Activated CD4-positive, alpha-beta T cell treated with anti-CD3 and anti-CD28 coated beads, Interleukin-2, amount 10 ng/mL, durations not matched to agents 7 days and 5 days (primary cell): ENCODE data around the gene STK11. TPM values are rescaled to one million over a fixed set of nuclear protein-coding genes. Genes with fewer than 3 reads are reported as not detected.

Experiments
- CTCF ChIA-PET: fragments of 350-600 bp; sonication (Branson Sonifier 250); formaldehyde crosslinking; loops from one replicate; lab custom pipeline; 2021; ENCODE audit warnings: antibody characterized with exemption; lab: Charles Lee
- POLR2A ChIA-PET: fragments of 350-600 bp; sonication (Branson Sonifier 250); formaldehyde crosslinking; loops from one replicate; lab custom pipeline; 2021; ENCODE audit warnings: antibody characterized with exemption; lab: Charles Lee
- DNase-seq: peaks from one replicate; pipeline ENCODE4 v3.0.0-alpha.2; 2020
- H3K27ac Mint-ChIP-seq: one replicate; pipeline ENCODE4 v1.8.0; 2021; ENCODE audit warnings: mild to moderate bottlenecking, moderate library complexity, mixed read lengths
- H3K27me3 Mint-ChIP-seq: one replicate; pipeline ENCODE4 v1.8.0; 2021; ENCODE audit warnings: mixed read lengths
- H3K36me3 Mint-ChIP-seq: one replicate; pipeline ENCODE4 v1.8.0; 2021; ENCODE audit warnings: low read depth, mixed read lengths
- H3K4me1 Mint-ChIP-seq: one replicate; pipeline ENCODE4 v1.8.0; 2021; ENCODE audit warnings: mixed read lengths
- H3K4me3 Mint-ChIP-seq: one replicate; pipeline ENCODE4 v1.8.0; 2021; ENCODE audit warnings: mild to moderate bottlenecking, moderate library complexity, mixed read lengths
- H3K9me3 Mint-ChIP-seq: one replicate; pipeline ENCODE4 v1.8.0; 2021; ENCODE audit warnings: mixed read lengths
- total RNA-seq, 2 experiments: library from RNA; stranded (reverse); gene quantifications; one replicate each; pipeline ENCODE4 v1.2.3, GENCODE V29; 2021

The STK11 gene
- total RNA-seq, 2 experiments from 2014 or later, result 71.7 to 82.0 TPM

- no peaks in the 10 kb centered on the region for H3K36me3 Mint-ChIP-seq
- ChIA-PET POLR2A (no interaction called here), CTCF (interaction anchor here (1.1 kb wide), 2 partner anchors 9 to 456 kb away, joined by 3 read pairs; no protein-coding TSS in a partner anchor)
- H3K4me1 Mint-ChIP-seq, result no peaks in the 10 kb centered on the region
- H3K27me3 Mint-ChIP-seq, result no peaks in the 10 kb centered on the region
- H3K27ac Mint-ChIP-seq, result no peak overlapping the region
- no peak for DNase-seq
- H3K9me3 Mint-ChIP-seq, result no peaks in the 10 kb centered on the region
- H3K4me3 Mint-ChIP-seq, result no peak overlapping the region
These were observed 20.6 kb downstream of the STK11 start for GRCh38 chr19:1226227-1226518.

GRCh38 chr19:1226522-1227303, 21.1 kb downstream of the STK11 start:
- Mint-ChIP-seq H3K4me3 (no peak overlapping the region), H3K36me3 (no peaks in the 10 kb centered on the region), H3K4me1 (no peaks in the 10 kb centered on the region), H3K9me3 (no peaks in the 10 kb centered on the region), H3K27me3 (no peaks in the 10 kb centered on the region), H3K27ac (no peak overlapping the region)
- ChIA-PET CTCF (interaction anchor here (1.1 to 1.5 kb wide), 2 partner anchors 10 to 40 kb away, joined by 3 read pairs; no protein-coding TSS in a partner anchor), POLR2A (no interaction called here)
- DNase-seq, result no peak

GRCh38 chr19:1227304-1228054, 21.9 kb downstream of the STK11 start:
- no peaks in the 10 kb centered on the region for H3K4me1 Mint-ChIP-seq
- H3K27me3 Mint-ChIP-seq, result no peaks in the 10 kb centered on the region
- ChIA-PET CTCF (interaction anchor here (1.5 kb wide), 1 partner anchor 39 kb away, joined by 3 read pairs; no protein-coding TSS in a partner anchor), POLR2A (no interaction called here)
- H3K4me3 Mint-ChIP-seq, result no peak overlapping the region
- H3K27ac Mint-ChIP-seq, result no peak overlapping the region
- H3K9me3 Mint-ChIP-seq, result no peaks in the 10 kb centered on the region
- no peaks in the 10 kb centered on the region for H3K36me3 Mint-ChIP-seq
- DNase-seq, result no peak

- CTCF ChIA-PET, result interaction anchor here (1.5 kb wide), 1 partner anchor 38 kb away, joined by 3 read pairs; no protein-coding TSS in a partner anchor
- no peak for DNase-seq
- Mint-ChIP-seq H3K27ac (no peak overlapping the region), H3K9me3 (no peaks in the 10 kb centered on the region), H3K4me3 (no peak overlapping the region), H3K4me1 (no peaks in the 10 kb centered on the region), H3K27me3 (no peaks in the 10 kb centered on the region), H3K36me3 (no peaks in the 10 kb centered on the region)
- POLR2A ChIA-PET, result no interaction called here
These were observed 22.8 kb downstream of the STK11 start for GRCh38 chr19:1228161-1228957.

- H3K9me3 Mint-ChIP-seq, result no peaks in the 10 kb centered on the region
- no peak for DNase-seq
- no peaks in the 10 kb centered on the region for H3K36me3 Mint-ChIP-seq
- no peaks in the 10 kb centered on the region for H3K4me1 Mint-ChIP-seq
- CTCF ChIA-PET, result interaction anchor here (1.2 kb wide), 1 partner anchor 15 kb away, joined by 3 read pairs; no protein-coding TSS in a partner anchor
- H3K27me3 Mint-ChIP-seq, result no peaks in the 10 kb centered on the region
- H3K27ac Mint-ChIP-seq, result no peak overlapping the region
- POLR2A ChIA-PET, result no interaction called here
- no peak overlapping the region for H3K4me3 Mint-ChIP-seq
These were observed 23.7 kb downstream of the STK11 start for GRCh38 chr19:1229056-1229923.

- Mint-ChIP-seq H3K4me1 (no peaks in the 10 kb centered on the region), H3K9me3 (no peaks in the 10 kb centered on the region), H3K27me3 (no peaks in the 10 kb centered on the region), H3K4me3 (no peak overlapping the region), H3K36me3 (no peaks in the 10 kb centered on the region), H3K27ac (no peak overlapping the region)
- DNase-seq, result no peak
- CTCF ChIA-PET, result interaction anchor here (1.2 kb wide), 1 partner anchor 14 kb away, joined by 3 read pairs; no protein-coding TSS in a partner anchor
- POLR2A ChIA-PET, result no interaction called here
These were observed 24.6 kb downstream of the STK11 start for GRCh38 chr19:1229924-1230782.

GRCh38 chr19:1230783-1231489, 25.4 kb downstream of the STK11 start:
- Mint-ChIP-seq H3K4me3 (no peak overlapping the region), H3K27ac (no peak overlapping the region), H3K27me3 (no peaks in the 10 kb centered on the region), H3K36me3 (no peaks in the 10 kb centered on the region), H3K9me3 (no peaks in the 10 kb centered on the region), H3K4me1 (no peaks in the 10 kb centered on the region)
- DNase-seq, result no peak
- ChIA-PET POLR2A (no interaction called here), CTCF (interaction anchor here (1.2 kb wide), 1 partner anchor 13 kb away, joined by 3 read pairs; no protein-coding TSS in a partner anchor)

GRCh38 chr19:1231729-1232637, 26.4 kb downstream of the STK11 start:
- no peaks in the 10 kb centered on the region for H3K36me3 Mint-ChIP-seq
- DNase-seq, result no peak
- H3K27me3 Mint-ChIP-seq, result peaks cover 4% of the 10 kb centered on the region
- ChIA-PET POLR2A (no interaction called here), CTCF (no interaction called here)
- H3K4me1 Mint-ChIP-seq, result no peaks in the 10 kb centered on the region
- peak overlapping the region; percentile 80 for H3K27ac Mint-ChIP-seq
- H3K4me3 Mint-ChIP-seq, result no peak overlapping the region
- no peaks in the 10 kb centered on the region for H3K9me3 Mint-ChIP-seq

- no peaks in the 10 kb centered on the region for H3K9me3 Mint-ChIP-seq
- CTCF ChIA-PET, result interaction anchor here (1.0 kb wide), 1 partner anchor 12 kb away, joined by 3 read pairs; no protein-coding TSS in a partner anchor
- H3K27ac Mint-ChIP-seq, result peak overlapping the region; percentile 80
- H3K4me1 Mint-ChIP-seq, result no peaks in the 10 kb centered on the region
- no peak for DNase-seq
- POLR2A ChIA-PET, result no interaction called here
- H3K36me3 Mint-ChIP-seq, result no peaks in the 10 kb centered on the region
- peaks cover 6% of the 10 kb centered on the region for H3K27me3 Mint-ChIP-seq
- no peak overlapping the region for H3K4me3 Mint-ChIP-seq
These were observed 27.1 kb downstream of the STK11 start for GRCh38 chr19:1232652-1233072.

GRCh38 chr19:1233115-1233667, 27.6 kb downstream of the STK11 start:
- Mint-ChIP-seq H3K4me1 (peaks cover under 1% of the 10 kb centered on the region), H3K4me3 (no peak overlapping the region), H3K27me3 (peaks cover 7% of the 10 kb centered on the region), H3K27ac (no peak overlapping the region), H3K36me3 (no peaks in the 10 kb centered on the region), H3K9me3 (no peaks in the 10 kb centered on the region)
- CTCF ChIA-PET, result interaction anchor here (1.0 kb wide), 1 partner anchor 11 kb away, joined by 3 read pairs; no protein-coding TSS in a partner anchor
- DNase-seq, result no peak
- POLR2A ChIA-PET, result no interaction called here
